ENCODE measurements around the gene WASF2. TPM values are rescaled to one million over a fixed set of nuclear protein-coding genes. Genes with fewer than 3 reads are reported as not detected.
A peak's percentile ranks its signal among the peaks of the same experiment; 100 is the strongest.

Gene WASF2
- total RNA-seq, 2 experiments from 2014 or later, result 108 to 111 TPM

DNA sequence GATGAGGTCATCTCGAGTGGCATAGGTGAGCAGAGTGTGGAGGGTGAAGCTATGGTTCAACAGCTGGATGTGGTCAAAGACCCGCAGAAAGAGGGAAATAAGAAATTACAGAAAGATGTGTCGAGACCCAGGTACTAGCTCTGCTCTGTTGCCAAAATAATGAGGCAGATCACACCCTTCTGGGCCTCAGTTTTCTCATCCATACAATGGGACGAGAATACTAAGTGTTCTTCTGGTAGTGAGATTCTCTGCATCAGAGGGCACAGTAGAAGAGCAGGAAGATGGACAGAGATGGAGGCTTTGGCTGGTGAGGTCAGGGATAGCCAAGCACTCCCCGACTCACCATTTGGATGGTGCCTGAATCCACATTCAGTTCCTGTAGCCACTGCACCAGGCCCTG, 134.3 kb downstream of the WASF2 start:
- intact Hi-C loops (cut with micrococcal nuclease), result no loop called here
- ATAC-seq, result no peak
- peaks cover 2% of the 10 kb centered on the region for H3K36me3 Mint-ChIP-seq (ENCODE audit: low read depth)
- no peak for DNase-seq
- H3K27me3 Mint-ChIP-seq, result peaks cover 2% of the 10 kb centered on the region
- peak overlapping the region; percentile 90 for H3K27ac Mint-ChIP-seq
- ChIA-PET POLR2A (interaction anchor here (1.0 to 6.7 kb wide), 8 partner anchors 10 to 43 kb away, joined by 3 to 61 read pairs (median 6); partner anchors contain the start of genes MAP3K6 and SYTL1), CTCF (interaction anchor here (1.0 to 8.9 kb wide), 8 partner anchors 12 to 251 kb away, joined by 3 to 91 read pairs (median 56); partner anchors contain the start of genes CD164L2, GPR3, MAP3K6 and SYTL1)
- H3K9me3 Mint-ChIP-seq, result no peaks in the 10 kb centered on the region
- peak overlapping the region; percentile 75 for H3K4me3 Mint-ChIP-seq
- H3K4me1 Mint-ChIP-seq (ENCODE audit: low read depth), result peaks cover 44% of the 10 kb centered on the region
- TF ChIP-seq CTCF (IDR thresholded peaks at IDR 0.05), result no peak

Other genes starting within 250 kb of the WASF2 start
- 10 to 100 TPM; 22.0 to 25.4 TPM for gene TMEM222, start 168.0 kb downstream of the WASF2 start, total RNA-seq
- gene SYTL1, start 148.1 kb downstream of the WASF2 start, total RNA-seq, result 10 to 100 TPM; 77.7 to 80.6 TPM
- 1 to 10 TPM; 8.3 to 9.5 TPM for gene MAP3K6, start 123.2 kb downstream of the WASF2 start, total RNA-seq
- gene FCN3, start 115.3 kb downstream of the WASF2 start, total RNA-seq, result not detected
- not detected for gene CD164L2, start 106.8 kb downstream of the WASF2 start, total RNA-seq
- gene GPR3, start 97.5 kb downstream of the WASF2 start, total RNA-seq, result 1 to 10 TPM; 1.1 to 1.7 TPM
- 10 to 100 TPM; 26.3 to 27.6 TPM for gene AHDC1, start 114.0 kb upstream of the WASF2 start, total RNA-seq
- gene FGR, start 145.0 kb upstream of the WASF2 start, total RNA-seq, result under 1 TPM; 0.51 to 0.56 TPM
- gene IFI6, start 182.0 kb upstream of the WASF2 start, total RNA-seq, result 10 to 100 TPM; 31.6 to 32.1 TPM
- 1 to 10 TPM; 6.9 to 7.9 TPM for gene FAM76A, start 235.8 kb upstream of the WASF2 start, total RNA-seq

All from activated CD8-positive, alpha-beta T cell treated with anti-CD3 and anti-CD28 coated beads for 36 hours (primary cell).